BJ (cell line): ENCODE data around the gene SLC7A9. TPM values are rescaled to one million over a fixed set of nuclear protein-coding genes. Genes with fewer than 3 reads are reported as not detected.
"Not testable (repeated sequence)": the region's sequence is repeated elsewhere in the genome, so short reads cannot be mapped to it uniquely, and the experiment has no call there.

ENCODE experiments used
- CTCF ChIA-PET: fragments of 350-600 bp; formaldehyde crosslinking; extraction: SDS; loops from one replicate; lab custom pipeline; 2021; ENCODE audit warnings: antibody characterized with exemption, inconsistent platforms; lab: Yijun Ruan, JAX
- POLR2A ChIA-PET: fragments of 300-600 bp; sonication (Branson Sonifier 250); formaldehyde crosslinking; extraction: SDS; loops from one replicate; lab custom pipeline; 2021; ENCODE audit warnings: antibody characterized with exemption; lab: Charles Lee
- DNase-seq: peaks from one replicate; pipeline ENCODE4 v3.0.0-alpha.2; 2011; ENCODE audit warnings: low read depth
- H3K27me3 ChIP-seq: 2 replicates; pipeline ENCODE4 v1.6.0; 2011; ENCODE audit warnings: low read length; ENCODE audit not compliant: control insufficient read depth, insufficient read depth
- H3K36me3 ChIP-seq: 2 replicates; pipeline ENCODE4 v1.5.1; 2011; ENCODE audit warnings: low read length; ENCODE audit not compliant: control insufficient read depth, insufficient read depth
- H3K4me3 ChIP-seq: 2 replicates; pipeline ENCODE4 v1.5.1; 2011; ENCODE audit warnings: low read depth, mild to moderate bottlenecking, control low read depth, low read length
- polyA plus RNA-seq: library from polyadenylated mRNA; depleted of rRNA; stranded (reverse); fragments of >200 nt; gene quantifications from 2 replicates; pipeline ENCODE4 v1.2.3, GENCODE V29; 2011
- TF ChIP-seq, protein P1 (sequence below): IDR thresholded peaks from 2 replicates; pipeline ENCODE4 v1.5.1; 2011; ENCODE audit warnings: low read depth, mild to moderate bottlenecking, control low read depth, inconsistent platforms, low read length, moderate library complexity; ENCODE audit not compliant: insufficient read depth

The SLC7A9 gene
- polyA plus RNA-seq, 1 experiment, result not detected

DNA sequence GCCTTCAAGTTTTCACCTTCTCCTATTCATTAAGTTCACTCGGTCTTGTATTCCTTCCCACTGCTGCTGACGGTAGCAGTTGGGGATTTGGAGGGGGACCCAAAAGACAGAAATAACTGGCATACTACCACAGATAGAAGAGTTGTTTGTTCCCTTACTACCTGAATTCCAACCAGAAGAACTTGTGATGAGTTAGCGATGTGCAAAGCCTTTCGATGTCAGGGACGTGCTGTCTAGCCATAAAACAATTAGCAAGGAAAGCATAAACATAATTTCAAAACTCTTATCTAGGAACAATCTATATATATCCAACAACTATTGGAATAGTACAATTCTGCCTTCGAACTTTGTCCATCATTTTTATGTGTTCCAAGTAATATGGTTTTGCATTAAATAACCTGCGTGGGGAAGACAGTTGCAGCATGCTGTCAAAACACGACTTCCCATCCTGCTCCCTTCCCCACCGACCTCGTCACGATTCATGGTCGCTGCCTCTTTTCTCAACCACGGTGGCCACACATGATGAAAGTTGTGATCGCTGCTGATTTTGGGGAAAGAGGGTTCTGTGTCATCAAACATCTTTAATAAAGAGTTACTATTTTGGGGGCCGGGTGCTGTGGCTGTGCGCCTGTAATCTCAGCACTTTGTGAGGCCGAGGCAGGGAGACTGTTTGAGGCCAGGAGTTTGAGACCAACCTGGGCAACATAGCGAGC lies 3.8 kb upstream of the SLC7A9 start:
- no peak for DNase-seq
- Histone ChIP-seq H3K36me3 (no peaks in the 10 kb centered on the region), H3K4me3 (no peak overlapping the region), H3K27me3 (peaks cover 5% of the 10 kb centered on the region)
- CTCF ChIA-PET, result interaction anchor here (1.1 kb wide), 1 partner anchor 15 kb away, joined by 4 read pairs; no protein-coding TSS in a partner anchor
- POLR2A ChIA-PET, result no interaction called here
- TF ChIP-seq, protein P1, sequence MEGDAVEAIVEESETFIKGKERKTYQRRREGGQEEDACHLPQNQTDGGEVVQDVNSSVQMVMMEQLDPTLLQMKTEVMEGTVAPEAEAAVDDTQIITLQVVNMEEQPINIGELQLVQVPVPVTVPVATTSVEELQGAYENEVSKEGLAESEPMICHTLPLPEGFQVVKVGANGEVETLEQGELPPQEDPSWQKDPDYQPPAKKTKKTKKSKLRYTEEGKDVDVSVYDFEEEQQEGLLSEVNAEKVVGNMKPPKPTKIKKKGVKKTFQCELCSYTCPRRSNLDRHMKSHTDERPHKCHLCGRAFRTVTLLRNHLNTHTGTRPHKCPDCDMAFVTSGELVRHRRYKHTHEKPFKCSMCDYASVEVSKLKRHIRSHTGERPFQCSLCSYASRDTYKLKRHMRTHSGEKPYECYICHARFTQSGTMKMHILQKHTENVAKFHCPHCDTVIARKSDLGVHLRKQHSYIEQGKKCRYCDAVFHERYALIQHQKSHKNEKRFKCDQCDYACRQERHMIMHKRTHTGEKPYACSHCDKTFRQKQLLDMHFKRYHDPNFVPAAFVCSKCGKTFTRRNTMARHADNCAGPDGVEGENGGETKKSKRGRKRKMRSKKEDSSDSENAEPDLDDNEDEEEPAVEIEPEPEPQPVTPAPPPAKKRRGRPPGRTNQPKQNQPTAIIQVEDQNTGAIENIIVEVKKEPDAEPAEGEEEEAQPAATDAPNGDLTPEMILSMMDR, result no peak

DNA sequence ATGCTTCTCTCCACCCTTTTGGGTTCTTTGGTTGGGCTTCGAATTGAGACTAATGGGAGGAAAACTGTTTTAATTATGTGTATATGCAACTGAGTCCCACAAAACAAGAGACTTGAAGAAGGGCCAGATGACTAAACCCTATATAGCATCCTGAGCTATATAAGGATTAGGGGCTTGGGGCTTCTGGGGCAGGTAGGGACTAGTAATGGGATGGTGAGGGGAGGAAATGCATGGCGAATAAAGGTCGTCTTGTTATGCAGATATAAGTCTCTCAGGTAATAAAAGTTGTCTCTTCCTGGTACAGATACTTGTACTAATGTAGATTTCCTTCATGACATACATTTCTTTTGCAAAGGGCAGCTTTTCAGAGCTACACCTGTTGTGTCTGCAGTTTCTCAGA lies 2.8 kb upstream of the SLC7A9 start:
- no peaks in the 10 kb centered on the region for H3K36me3 ChIP-seq

DNA sequence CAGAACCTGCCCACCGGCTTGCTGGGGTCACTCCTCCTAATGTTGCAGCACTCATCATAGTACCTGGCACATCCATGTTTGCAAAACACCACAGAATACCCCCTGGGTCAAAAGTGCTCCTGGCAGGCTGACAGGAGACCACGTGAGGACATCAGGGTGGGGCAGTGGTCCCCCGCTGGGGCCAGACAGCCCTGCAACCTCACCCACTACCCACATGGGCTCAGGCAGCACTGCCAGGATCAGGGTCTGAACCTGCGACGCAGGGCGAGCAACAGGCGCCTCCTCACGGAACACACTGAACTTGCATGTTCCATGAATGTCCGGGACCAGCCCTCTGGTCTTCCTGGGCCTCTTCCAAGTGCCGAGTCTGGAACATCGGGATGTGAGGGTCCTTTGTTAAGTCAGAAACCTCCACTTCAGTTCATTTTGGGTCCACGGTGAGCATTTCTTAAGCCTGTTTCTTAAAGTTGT lies 1.4 kb upstream of the SLC7A9 start:
- ChIA-PET POLR2A (no interaction called here), CTCF (no interaction called here)
- Histone ChIP-seq H3K4me3 (no peak overlapping the region), H3K36me3 (no peaks in the 10 kb centered on the region), H3K27me3 (peaks cover 5% of the 10 kb centered on the region)
- TF ChIP-seq, protein P1, result no peak
- DNase-seq, result no peak

More for the DNA sequence above, 2.8 kb upstream of the SLC7A9 start:
- ChIA-PET POLR2A (no interaction called here), CTCF (interaction anchor here (1.1 kb wide), 1 partner anchor 16 kb away, joined by 4 read pairs; no protein-coding TSS in a partner anchor)
- DNase-seq, result no peak
- Histone ChIP-seq H3K27me3 (peaks cover 5% of the 10 kb centered on the region), H3K4me3 (no peak overlapping the region)
- TF ChIP-seq, protein P1, result no peak

DNA sequence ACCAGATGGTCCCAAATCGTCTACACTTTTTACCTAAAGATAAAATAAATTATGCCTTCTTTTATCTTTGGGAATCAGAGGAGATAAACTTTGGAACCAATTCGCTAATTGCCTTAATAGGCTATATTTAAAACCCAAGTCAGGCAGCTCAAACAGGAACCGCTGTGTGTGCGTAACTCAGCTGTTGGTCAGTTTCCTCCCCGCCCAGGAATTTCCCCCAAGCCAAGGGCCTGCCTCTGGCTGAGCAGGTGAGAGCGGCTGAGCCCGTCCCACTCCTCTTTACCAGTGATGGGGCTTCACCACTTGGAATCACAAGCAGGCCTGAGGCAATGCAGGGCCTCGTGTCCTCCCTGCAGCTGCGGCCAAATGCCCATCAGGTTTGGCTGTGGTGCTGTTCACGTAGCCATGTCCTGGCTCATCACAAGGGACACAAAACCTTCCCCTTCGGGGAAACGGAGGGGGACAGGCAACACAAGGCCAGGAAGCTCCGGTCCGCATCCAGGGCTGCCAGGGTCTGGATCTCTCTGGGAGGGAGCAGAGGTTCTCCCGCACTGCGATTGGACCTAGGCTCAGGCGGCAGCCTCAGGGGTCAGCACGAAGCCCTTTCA lies 503 bp upstream of the SLC7A9 start:
- H3K27me3 ChIP-seq, result peaks cover 5% of the 10 kb centered on the region
- H3K4me3 ChIP-seq, result no peak overlapping the region
- POLR2A ChIA-PET, result no interaction called here
- TF ChIP-seq, protein P1, result no peak
- DNase-seq, result no peak
- no peaks in the 10 kb centered on the region for H3K36me3 ChIP-seq
- CTCF ChIA-PET, result no interaction called here

DNA sequence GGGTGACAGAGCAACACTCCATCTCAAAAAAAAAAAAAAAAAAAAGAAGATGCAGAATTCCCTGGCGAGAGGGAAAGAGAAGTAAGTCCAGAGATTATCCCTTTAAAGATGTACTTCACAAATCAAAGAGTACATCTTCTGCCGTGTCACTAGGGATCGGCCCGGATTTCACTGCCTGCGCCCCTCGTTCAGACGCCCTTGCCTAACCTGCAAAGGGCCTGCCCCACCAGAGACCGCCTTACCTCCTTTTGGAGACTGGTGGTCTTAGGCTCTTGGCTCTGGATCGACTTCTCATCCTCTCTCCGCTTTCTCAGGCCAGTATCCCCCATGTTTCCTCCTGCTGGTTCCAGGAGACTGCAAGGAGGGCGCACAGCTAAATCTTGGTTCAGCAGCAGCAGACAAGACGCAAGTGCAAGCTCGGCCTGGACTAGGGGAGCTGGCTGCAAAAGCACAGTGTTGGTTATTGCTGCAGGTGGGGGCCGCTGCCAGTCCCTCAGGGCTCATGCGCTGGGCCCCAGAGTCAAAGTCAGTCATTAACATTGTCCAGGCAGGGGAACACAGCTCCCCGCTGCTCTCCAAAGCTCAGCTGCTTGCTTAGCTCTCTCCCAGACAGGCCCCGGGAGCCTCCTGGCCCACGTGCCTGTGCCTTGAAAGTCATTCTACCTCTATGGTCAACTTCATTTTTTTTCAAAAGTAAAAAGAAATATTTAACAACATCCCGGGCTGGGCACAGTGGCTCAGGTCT lies 1.2 kb downstream of the SLC7A9 start:
- DNase-seq, result no peak
- CTCF ChIA-PET, result no interaction called here
- POLR2A ChIA-PET, result no interaction called here
- Histone ChIP-seq H3K36me3 (no peaks in the 10 kb centered on the region), H3K27me3 (peaks cover 5% of the 10 kb centered on the region), H3K4me3 (no peak overlapping the region)
- TF ChIP-seq, protein P1, result no peak

DNA sequence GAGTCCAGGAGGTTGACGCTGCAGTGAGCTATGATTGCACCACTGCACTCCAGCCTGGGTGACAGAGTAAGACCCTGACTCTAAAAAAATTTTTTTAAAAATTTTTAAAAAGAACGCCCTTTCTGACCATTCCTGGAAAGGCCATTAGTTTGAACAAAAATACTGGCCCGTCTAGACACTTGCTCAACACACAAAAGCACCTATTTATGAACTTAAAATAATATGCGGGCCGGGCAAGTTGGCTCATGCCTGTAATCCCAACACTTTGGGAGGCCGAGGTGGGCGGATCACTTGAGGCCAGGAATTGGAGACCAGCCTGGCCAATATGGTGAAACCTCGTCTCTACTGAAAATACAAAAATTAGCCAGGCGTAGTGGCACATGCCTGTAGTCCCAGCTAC lies 2.1 kb downstream of the SLC7A9 start:
- CTCF ChIA-PET, H3K4me3 ChIP-seq, DNase-seq, H3K27me3 ChIP-seq, POLR2A ChIA-PET, H3K36me3 ChIP-seq: not testable (repeated sequence)
